ENCODE results near the gene CSKMT.

- TF ChIP-seq POLR2AphosphoS5 (IDR thresholded peaks at IDR 0.05; ENCODE audit: insufficient read depth, low read depth, low read length) (no peak), EZH2 (IDR thresholded peaks at IDR 0.05; ENCODE audit: borderline replicate concordance, low read depth, low read length, severe bottlenecking) (no peak), CTCF (IDR thresholded peaks at IDR 0.05; ENCODE audit: extremely low read depth in 1 of 2, insufficient read depth in 1 of 2, low read depth in 1 of 2, low read length in 2 of 2) (no peak), POLR2A (IDR thresholded peaks at IDR 0.05; ENCODE audit: low read depth, low read length) (no peak), FOS (IDR thresholded peaks at IDR 0.05; ENCODE audit: borderline replicate concordance, insufficient read depth, low read length) (no peak), MYC (IDR thresholded peaks at IDR 0.05; ENCODE audit: low read depth, low read length) (no peak), GATA2 (IDR thresholded peaks at IDR 0.05; ENCODE audit: insufficient read depth, insufficient read length, low read depth, low read length) (no peak)
- TF ChIP-seq, protein P1, sequence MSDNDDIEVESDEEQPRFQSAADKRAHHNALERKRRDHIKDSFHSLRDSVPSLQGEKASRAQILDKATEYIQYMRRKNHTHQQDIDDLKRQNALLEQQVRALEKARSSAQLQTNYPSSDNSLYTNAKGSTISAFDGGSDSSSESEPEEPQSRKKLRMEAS (IDR thresholded peaks at IDR 0.05; ENCODE audit: insufficient read depth, insufficient read length) = no peak
Observed at GRCh38 chr11:62702246-62702645, 37.1 kb downstream of the CSKMT start.

All from endothelial cell of umbilical vein (primary cell).